PC-3 (cell line): ENCODE data around the gene PPP2R5A.

Source experiments
- CTCF ChIP-seq: fragments of 300-600 bp; sonication (generic); conservative IDR thresholded peaks from 2 replicates; pipeline ENCODE4 v1.5.1; 2017; ENCODE audit warnings: antibody characterized with exemption, low read depth, mild to moderate bottlenecking, low read length
- EZH2 ChIP-seq: fragments of 300-600 bp; sonication (generic); IDR thresholded peaks from one replicate; pipeline ENCODE4 v1.6.1; 2017; ENCODE audit warnings: antibody characterized with exemption, mild to moderate bottlenecking, low read length; ENCODE audit not compliant: unreplicated experiment
- EZH2phosphoT487 ChIP-seq: fragments of 300-600 bp; sonication (generic); IDR thresholded peaks from 2 replicates; pipeline ENCODE4 v1.6.1; 2018; ENCODE audit warnings: mild to moderate bottlenecking, antibody characterized with exemption, low read length, borderline replicate concordance

- TF ChIP-seq CTCF = no peak
- TF ChIP-seq EZH2 = no peak
- TF ChIP-seq EZH2phosphoT487 = no peak
Measured at GRCh38 chr1:212366901-212367300, 81.7 kb downstream of the PPP2R5A start.
